GM12892 (cell line): Measurements from ENCODE around the gene ARHGAP15.

Experiments used
- POLR2A ChIP-seq: IDR thresholded peaks from 2 replicates; pipeline ENCODE4 v1.6.1; 2011; ENCODE audit warnings: low read depth, low read length, control low read depth
- TAF1 ChIP-seq: IDR thresholded peaks from 2 replicates; pipeline ENCODE4 v1.6.1; 2011; ENCODE audit warnings: low read depth, mild to moderate bottlenecking, control low read depth, low read length, borderline replicate concordance

GRCh38 chr2:143087033-143087432, 42.2 kb upstream of the ARHGAP15 start:
- TF ChIP-seq POLR2A (no peak), TAF1 (no peak)
